NCI-H748 treated with DMSO at 0.1 percent for 48 hours (cell line): ENCODE measurements around the gene HDAC5.
"Not testable (repeated sequence)": the region's sequence is repeated elsewhere in the genome, so short reads cannot be mapped to it uniquely, and the experiment has no call there.

ENCODE experiments used
- DNase-seq: peaks from one replicate; lab custom pipeline; 2025; lab: John Stamatoyannopoulos, UW

HDAC5 gene

DNA sequence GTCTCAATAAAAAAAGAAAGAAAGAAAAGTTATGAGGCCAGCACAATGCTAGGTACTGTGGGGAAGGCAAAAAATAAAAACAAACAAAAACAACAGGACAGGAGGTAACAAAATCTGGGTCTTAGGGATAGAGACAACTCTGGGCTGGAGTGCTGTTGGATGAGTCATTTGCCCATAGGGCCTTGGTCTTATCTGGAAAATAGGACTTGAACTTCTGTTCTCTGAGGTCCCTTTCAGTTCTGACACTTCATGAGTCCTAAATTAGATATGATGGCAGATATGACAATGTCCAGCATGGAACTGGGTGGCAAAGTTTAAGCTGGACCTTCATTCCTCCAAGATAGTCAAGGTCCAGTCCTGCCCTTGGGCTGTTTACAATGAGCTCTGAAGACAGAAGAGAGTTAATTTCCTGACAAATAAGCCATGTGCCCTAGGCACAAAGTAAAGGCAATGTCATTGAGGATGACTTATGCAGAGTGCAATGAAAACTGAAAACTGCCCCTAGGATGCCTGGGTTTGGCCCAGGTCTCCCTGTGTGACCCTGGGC, 8.9 kb upstream of the HDAC5 start:
- DNase-seq, result no peak

DNA sequence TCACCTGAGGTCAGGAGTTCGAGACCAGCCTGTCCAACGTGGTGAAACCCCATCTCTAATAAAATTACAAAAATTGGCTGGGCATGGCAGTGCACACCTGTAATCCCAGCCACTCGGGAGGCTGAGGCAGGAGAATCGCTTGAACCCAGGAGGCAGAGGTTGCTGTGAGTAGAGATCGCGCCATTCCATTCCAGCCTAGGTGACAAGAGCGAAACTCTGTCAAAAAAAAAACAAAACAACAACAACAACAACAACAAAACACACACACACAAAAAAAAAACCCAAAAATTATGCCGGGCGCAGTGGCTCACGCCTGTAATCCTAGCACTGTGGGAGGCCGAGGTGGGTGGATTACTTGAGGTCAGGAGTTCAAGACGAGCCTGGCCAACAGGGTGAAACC, 7.9 kb upstream of the HDAC5 start:
- DNase-seq, result not testable (repeated sequence)

DNA sequence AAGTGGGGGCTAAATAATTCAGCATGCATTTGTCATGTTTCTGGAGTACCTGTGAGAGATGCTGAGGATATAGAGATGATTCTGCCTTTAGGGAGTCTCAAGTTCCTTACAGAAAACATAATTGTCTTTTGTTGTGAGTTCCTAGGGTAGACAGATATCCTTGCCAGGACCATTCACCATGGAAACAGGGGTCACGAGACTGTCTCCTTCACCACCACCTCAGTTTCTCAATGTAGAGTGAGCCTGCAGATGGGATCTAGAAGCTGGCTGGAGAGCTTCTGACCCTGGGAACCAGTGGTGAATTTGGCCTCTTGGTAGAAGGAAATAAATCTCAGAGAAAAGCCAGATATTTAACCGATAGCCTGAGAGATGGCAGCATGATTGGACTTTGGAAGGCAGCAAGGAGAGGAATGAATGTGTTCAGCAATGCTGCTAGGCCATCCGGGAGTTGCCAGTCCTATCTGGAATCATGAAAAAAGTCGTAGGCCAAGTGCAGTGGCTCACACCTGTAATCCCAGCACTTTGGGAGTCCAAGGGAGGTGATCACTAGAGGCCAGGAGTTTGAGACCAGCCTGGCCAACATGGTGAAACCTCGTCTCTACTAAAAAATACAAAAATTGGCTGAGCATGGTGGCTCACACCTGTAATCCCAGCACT, 7.4 kb upstream of the HDAC5 start:
- DNase-seq, result no peak

DNA sequence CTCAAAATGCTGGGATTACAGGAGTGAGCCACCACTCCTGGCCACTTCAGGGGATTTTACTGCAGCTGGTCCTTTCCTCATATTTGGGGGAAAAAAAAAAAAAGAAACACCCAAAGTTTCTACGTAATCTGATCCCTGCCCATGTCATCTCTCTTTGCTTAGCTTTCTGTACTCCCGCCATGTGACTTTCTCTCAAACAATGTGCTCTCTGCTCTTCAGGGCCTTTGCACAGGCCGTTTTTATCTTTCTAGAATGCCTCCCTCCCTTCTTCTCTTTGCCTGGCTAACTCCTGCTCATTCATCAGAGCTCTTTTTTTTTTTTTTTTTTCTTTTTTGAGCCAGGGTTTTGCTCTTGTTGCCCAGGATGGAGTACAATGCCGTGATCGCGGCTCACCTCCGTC, 4.9 kb upstream of the HDAC5 start:
- no peak for DNase-seq

DNA sequence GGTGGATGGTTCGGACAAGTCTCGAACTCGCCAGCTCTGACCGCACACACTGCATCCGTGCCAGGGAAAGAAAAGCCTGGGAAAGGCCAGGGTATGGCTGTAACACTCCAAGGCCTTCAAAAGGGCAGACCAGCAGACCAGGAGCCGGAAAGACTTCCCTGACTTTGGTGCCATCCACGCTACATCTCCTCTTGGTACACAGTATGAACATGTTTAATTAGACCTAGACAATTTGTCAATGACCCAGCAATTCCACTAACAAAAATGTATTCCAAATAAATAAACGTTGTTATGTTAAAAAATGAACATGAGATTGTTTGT, 637 bp upstream of the HDAC5 start:
- no peak for DNase-seq

DNA sequence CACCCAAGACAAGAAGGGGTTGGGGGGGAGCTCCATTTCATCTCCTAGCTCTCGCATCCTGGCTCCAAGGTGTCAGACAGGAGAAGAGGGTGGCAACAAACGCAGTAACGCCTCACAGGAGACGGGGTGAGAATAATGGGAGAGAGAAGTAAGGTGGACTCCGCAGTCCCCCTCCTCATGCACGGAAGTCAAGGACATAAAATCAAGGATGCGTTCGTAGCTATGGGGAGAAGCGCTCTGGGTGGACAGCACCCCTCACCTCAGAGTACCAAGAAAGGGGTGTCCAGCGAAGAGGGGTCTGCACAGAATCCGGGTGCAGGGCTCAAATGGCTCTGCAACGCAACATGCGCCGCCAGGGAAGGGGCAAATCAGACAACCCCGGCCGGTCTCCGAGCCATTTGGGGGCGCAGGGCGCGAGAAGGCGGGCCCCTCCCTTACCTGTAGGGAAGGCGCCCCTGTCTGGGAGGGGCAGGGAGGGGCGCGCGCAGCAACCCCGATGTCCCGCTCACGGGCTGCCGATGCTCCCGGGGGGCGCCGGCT, 555 bp downstream of the HDAC5 start:
- DNase-seq, result no peak

DNA sequence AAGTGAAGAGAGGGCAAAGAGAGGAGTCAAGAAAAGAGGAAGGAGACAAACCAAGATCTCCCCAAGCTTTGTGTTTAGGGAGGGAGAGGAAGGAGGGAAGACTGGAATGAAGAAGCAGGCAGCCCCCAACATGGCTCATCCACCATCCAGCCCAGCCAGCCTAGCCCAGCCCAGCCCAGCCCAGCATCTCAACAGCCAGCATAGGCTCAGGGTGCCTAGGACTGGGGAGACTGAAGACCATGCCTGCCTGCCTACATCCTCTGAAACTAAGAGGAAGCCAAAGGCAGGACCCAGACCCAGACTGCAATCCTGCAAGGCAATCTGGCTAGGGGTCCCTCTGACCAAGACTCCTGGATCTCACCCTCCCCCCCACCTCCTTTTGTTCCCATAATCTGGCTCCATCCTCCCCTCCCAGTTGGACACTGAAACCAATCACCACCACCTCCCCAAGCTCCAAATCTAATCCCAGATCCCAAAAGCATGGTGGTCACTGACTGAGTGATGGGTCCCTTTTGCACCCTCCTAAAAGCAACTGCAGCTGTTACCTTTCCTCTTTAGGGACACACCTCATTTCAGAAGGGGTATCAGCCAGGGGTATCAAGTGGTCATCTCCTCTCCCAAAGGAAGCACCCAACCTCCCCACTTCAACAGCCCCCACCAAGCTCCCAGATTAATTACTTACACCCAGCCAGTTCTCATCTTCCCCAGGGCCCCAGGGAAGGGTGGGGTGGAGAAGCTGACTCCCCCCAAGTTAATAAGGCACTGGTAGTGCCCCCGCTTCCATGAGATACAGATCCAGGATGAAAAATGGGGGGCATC, 1.2 kb downstream of the HDAC5 start:
- no peak for DNase-seq

DNA sequence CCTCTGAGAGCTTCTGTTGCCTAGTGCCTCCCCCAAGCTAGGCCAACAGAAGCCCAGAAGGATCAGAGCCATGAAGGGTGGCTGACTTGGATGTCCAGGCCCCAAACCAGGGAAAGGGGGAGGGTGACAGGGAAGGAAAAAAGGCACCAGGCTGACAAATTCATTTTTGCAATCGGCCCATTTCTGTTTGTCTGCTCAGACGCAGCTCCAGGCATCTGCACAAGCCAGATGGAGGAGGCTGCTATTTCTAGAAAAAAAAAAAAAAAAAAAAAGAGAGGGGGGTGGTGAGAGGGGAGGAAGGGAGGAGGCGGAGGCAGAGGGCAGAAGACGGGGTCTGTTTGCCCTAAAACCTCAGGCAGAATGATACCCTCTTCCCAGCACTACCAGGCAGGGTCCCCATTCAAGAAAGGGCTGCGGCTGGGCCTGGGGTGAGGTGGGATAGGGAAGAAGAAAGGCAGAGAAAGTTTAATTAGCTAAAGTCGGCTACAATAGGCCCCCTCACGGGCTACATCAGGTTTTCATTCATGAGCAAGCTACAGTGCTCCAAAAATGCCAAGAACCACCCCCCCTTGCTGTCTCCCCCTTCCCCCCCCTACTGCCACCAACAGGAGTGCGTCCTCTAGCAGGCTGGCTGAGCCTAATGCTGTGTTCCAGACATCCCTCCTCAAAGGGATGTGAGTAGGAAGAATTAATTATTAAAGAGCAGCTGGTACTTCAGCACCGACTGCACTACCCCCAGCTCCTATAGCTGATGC, 2.4 kb downstream of the HDAC5 start:
- DNase-seq, result no peak

DNA sequence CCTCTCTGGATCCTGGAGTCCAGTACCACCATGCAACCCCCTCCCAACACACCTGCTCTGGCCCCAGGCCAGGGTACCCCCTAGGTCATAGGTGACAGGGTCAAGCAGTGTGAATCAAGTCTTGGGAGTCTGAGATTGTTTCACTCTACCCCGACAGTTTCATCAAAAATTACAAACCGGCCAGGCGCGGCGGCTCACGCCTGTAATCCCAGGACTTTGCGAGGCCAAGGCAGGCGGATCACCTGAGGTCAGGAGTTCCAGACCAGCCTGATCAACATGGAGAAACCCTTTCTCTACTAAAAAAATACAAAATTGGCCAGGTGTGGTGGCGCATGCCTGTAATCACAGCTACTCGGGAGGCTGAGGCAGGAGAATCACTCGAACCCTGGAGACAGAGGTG, 3.2 kb downstream of the HDAC5 start:
- not testable (repeated sequence) for DNase-seq

DNA sequence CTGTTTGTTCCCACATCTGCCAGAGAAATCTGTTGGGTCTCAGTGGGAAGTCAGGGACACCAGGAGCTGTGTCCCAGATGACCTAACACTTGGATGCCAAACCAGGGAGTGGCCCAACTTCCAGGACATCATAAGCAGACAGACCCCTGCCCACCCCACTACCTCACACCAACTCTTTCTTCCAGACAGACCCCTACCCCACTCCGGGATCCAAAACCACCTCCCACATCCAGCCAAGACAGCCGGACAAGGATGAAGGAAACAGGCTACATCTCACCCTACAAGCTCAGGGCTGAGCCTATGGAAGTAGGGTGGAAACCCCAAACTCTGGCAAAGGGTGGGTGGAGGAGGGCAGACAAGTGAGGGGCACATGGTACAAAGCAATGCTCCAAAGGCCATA, 3.6 kb downstream of the HDAC5 start:
- no peak for DNase-seq

DNA sequence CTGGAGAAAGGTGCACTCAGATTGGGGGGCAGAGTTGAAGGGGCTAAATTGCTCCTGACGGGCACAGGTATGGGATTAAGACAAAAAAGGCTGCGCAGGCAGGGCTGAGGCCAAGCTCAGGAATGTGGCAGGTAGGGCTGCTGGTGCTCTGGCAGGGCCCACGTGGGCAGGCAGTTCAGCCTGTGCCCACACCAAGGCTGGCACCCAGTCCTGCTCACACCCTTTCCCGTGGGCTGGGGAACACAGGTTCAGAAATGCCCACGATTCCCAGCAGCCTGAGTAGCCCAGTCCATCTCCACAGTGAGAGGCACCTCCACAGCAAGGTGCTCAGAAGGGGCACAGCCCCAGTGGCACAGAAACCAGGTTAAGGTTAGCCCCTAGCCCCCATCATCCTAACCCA, 4.4 kb downstream of the HDAC5 start:
- no peak for DNase-seq

DNA sequence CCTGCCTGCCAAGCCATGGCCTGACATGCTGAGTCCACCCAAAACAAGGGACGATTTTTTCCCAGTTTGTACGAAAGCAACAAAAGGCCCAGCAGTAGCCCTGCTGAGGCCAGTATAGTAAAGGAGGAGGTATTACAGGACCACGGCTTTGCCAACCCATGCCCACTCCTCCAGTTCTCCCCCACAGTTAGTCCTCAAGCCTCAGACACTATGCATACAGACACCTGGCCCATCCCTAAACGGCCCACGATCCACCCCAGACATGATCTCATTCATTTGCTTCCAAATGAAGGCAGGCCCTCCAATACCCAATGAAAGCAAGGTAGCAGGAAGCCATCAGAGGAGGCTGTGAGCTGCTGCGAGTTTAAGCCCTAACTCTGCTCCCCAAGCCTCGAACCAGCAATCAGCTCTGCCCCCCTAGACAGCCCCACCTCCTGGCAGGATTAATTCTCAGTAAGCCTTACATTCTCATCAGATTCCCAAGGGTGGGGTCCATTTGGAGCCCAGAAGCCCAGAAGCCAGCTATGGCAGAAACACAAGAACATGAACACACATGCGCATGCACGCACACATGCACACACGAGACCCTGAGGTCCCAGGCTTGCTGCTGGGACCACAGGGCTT, 4.9 kb downstream of the HDAC5 start:
- DNase-seq, result no peak

DNA sequence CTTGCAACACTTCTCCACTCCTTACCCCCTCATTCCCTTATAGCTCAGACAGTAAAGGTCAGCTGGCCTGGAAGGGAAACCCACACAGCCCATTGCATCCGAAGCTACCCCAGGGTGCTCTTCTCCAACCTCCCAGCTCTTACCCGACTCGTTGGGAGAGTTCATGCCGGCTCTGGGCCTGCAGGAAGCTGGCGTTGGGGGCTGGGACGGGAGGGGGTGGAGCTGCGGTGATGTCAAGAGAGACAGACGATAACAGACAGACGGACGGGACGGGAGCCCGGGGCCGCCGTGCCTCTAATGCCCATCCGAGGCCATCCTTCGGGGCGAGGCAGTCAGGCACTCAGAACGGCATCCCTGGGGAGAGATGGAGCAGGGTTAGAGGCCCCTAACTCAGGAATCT, 6.1 kb downstream of the HDAC5 start:
- DNase-seq, result no peak

DNA sequence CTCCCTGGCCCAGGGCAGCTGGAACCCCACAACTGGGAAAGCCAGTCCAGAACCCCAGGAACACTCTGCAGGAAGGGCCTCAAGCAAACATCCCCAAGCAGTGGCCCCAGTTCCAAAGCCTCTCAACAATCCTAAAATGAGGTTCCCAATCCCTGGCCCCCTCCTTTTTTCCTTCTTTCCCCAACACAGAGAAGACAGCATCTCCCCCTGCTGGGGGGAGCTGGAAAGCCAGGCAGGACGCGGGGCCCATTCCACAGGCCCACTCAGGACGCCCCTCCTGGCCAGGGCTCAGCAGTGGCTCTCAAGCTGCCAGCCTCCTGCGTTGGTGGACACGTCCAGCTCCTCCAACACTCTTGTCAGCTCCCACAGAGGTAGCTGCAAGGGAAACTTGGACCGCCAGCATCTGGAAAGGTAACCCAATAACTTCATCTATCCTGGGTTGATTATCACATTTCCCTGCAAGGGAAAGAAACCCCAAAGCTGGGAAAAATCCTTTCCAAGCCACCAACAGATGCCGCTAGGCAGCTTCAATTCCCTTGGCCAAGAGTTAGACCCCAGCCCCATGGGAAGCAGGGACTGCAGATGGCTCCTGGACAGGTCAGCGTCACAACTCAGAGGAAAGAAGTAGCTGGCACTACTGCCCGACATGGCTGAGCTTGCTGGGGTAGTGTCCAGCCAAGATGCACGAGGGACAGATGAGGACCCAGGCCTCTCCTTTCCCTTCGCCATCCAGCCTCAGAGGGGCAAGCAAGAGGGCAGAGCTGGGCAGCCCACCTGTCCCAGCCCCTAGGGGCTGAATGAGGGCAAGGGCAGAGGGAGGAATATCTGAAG, 7.6 kb downstream of the HDAC5 start:
- no peak for DNase-seq

DNA sequence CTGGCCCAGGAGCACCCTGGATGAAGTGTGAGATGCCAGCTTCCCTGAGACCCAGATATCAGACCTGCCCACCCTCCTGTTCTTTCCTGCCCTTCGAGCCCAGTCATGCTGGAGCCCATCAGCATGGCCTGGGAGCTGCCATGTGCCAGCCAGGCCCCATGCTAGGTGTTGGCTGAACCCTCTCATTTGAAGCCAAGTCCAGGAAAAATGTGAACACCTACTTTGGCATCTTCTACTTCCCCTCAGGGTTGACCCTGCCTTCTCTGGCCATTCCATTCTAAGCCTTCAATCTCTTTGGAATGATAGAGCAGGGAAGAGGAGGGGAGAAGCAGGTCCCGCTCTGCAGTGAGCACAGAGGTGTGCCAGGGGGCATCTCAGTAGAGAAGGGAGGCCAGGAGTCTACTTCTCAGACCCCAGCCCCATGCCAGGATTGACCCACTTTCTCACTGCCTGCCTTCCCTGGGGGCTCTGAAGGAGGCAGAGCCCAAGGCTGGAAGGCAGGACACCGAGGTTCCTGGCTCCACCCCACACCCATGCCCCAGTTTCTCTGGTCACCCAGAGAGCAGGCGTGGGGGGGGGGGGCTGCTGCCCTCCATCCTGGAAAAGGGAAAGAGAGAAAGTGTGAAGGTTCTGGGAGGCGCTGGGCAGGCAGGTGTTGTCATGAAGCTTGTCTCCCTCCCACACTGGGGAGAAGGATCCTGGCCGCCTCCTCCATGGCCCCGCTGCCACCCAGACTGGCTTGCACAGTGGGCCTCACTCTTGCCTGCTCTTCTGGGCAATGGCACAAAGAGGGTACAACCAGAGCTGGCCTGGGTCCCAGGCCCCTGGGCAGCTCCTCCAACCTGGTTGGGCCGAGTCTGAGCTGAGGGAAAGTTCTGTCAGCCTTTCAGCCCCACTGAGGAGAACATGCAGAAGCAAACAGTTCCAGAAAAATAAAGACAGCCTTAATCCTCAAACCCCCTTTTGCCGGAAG, 9.3 kb downstream of the HDAC5 start:
- DNase-seq, result no peak

DNA sequence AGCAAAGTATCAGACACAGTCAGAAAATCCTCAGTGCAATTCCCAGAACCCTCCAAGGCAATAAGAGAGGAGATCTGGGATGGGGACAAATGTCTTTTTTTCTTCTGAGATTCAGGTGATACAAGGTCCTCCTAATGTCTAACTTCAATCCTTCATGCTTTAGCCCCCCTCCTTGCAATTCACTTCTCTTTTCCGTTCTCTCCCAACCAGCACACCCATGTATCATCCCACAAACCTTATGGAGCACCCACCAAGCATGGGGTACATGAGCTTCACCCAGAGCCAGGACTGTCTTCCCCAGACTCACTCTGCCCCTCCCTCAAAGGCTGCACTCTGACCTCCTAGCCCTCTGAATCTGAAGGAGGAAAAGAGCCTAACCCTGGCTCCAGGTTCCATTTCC, 10.1 kb downstream of the HDAC5 start:
- no peak for DNase-seq

DNA sequence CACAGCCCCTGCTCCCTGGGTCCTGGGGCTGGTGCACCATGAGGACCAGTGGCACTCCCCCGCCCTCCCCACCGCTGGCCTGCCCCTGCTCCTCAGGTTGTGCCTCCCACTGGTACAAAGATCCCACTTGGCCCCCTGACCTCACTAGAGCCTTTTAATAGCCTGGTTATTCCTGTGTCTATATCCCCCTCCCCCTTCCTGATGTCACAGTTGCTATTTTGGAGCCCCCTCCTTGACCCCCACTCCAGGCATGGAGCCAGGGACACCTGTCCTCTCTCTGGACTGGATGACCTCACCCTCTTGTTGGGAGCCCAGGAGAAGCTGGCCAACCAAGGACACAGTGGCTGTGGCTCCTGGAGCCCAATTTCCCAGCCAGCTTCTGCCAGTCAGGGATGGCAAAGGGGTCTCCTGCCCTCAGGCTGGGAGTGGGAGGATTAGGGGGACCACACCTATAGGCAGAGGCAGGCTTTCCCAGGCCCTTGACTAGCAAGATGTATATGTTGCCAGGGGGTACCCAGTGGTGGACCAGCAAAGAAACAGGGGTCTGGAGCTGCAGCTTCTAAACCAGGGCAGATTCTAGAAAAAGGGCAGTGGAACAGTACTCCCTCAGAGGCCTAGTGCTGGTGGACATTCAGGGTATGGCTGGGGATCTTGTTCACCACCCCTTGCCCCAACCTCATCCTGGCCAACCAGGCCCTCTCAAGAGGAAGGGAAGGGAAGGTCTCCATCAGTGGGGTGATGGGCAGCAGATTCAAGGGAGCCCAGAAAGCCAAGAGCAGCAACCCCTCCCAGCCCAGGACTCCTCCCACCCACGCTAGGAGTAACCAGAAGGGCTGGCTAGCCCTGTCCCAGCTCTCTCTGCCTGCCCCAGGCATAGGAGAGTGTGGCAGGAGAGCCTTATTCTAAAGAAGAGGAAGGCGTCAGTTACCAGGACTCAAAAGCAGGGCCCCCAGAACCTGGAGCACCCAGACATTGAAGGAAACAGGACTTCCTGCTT, 10.9 kb downstream of the HDAC5 start:
- DNase-seq, result no peak

DNA sequence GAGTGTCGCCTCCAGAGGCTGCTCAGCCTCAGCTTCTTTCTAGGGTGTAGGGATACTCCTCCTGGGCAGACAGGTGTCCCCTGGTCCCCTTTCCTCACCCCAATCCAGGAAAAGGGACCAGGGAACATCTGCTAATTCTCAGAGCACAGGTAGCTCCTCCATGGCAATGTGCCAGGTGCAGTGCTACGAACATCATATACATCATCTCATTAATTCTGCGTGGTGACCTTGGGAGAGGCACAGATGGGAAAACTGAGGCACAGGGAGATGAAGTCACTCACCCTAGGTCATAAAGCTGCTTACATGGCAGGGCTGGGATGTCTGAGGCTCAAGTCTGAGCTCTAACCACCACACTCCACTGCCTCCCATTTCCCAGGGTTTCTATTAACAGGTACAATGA, 11.7 kb downstream of the HDAC5 start:
- DNase-seq, result no peak
